Calu3 (cell line): ENCODE data around the gene ATXN10. TPM values are rescaled to one million over a fixed set of nuclear protein-coding genes. Genes with fewer than 3 reads are reported as not detected.

Experiments used
- BruUV-seq: library from RNA; stranded (reverse); fragments of 400-500 nt; replicated peaks from 2 replicates; lab custom pipeline; 2021; lab: Mats Ljungman, UMichigan
- CTCF ChIA-PET: fragments of 300-600 bp; sonication (Branson Sonifier 250); formaldehyde crosslinking; loops from one replicate; lab custom pipeline; 2022; ENCODE audit warnings: antibody characterized with exemption; lab: Charles Lee
- DNase-seq: peaks from one replicate; pipeline ENCODE4 v3.0.0; 2022
- H3K27ac Mint-ChIP-seq: one replicate; pipeline ENCODE4 v1.8.0; 2022; ENCODE audit warnings: mixed read lengths; ENCODE audit not compliant: unreplicated experiment
- H3K27me3 Mint-ChIP-seq: one replicate; pipeline ENCODE4 v1.8.0; 2022; ENCODE audit warnings: mixed read lengths; ENCODE audit not compliant: unreplicated experiment
- H3K36me3 Mint-ChIP-seq: one replicate; pipeline ENCODE4 v1.8.0; 2022; ENCODE audit warnings: mild to moderate bottlenecking, moderate library complexity, mixed read lengths; ENCODE audit not compliant: insufficient read depth, unreplicated experiment
- H3K4me1 Mint-ChIP-seq: one replicate; pipeline ENCODE4 v1.8.0; 2022; ENCODE audit warnings: mild to moderate bottlenecking, low read depth, mixed read lengths; ENCODE audit not compliant: unreplicated experiment
- H3K4me3 Mint-ChIP-seq: one replicate; pipeline ENCODE4 v1.8.0; 2022; ENCODE audit warnings: mild to moderate bottlenecking, low read depth, moderate library complexity, mixed read lengths; ENCODE audit not compliant: unreplicated experiment
- H3K9me3 Mint-ChIP-seq: one replicate; pipeline ENCODE4 v1.8.0; 2022; ENCODE audit warnings: low read depth, mixed read lengths; ENCODE audit not compliant: unreplicated experiment
- CTCF ChIP-seq: fragments of 200-600 bp; IDR thresholded peaks from one replicate; pipeline ENCODE4 v1.8.0; 2022; ENCODE audit warnings: antibody characterized with exemption; ENCODE audit not compliant: unreplicated experiment
- intact Hi-C: fragments of 100-400 bp; cut with micrococcal nuclease; formaldehyde crosslinking; loops from one replicate; pipeline ENCODE4 v1.10.0; 2022; ENCODE audit not compliant: unreplicated experiment
- total RNA-seq: library from RNA; stranded (reverse); gene quantifications from 2 replicates; pipeline ENCODE4 v1.2.3, GENCODE V29; 2022

ATXN10 gene
- total RNA-seq, 1 experiment from 2014 or later, result 263 TPM

DNA sequence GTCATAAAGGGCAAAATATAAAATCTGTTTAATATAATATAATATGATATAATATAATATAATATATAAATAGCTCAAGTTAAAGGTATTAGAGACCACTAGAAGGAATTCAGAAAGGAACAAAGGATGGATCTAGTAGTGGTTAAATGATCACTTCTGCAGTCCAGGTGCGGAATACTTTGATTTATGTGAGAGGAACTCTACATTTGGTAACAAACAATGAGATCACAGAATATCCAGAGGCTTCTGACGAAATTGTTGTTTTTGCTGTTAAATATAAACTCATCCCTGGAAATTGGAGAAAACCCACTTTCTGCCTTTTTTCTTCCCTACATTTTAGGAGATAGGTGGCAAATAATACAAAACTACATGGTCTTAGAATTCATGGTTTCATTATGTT is 36.0 kb downstream of the ATXN10 start:
- CTCF ChIA-PET, result interaction anchor here (0.6 to 1.0 kb wide), 2 partner anchors 8 to 29 kb away, joined by 3 read pairs; no protein-coding TSS in a partner anchor
- H3K9me3 Mint-ChIP-seq, result no peaks in the 10 kb centered on the region
- no peak for DNase-seq
- peaks cover 69% of the 10 kb centered on the region for H3K36me3 Mint-ChIP-seq
- H3K4me1 Mint-ChIP-seq, result peaks cover 35% of the 10 kb centered on the region
- no peaks in the 10 kb centered on the region for H3K27me3 Mint-ChIP-seq
- no peak for TF ChIP-seq CTCF
- BruUV-seq, result no TSS peak
- H3K4me3 Mint-ChIP-seq, result no peak overlapping the region
- intact Hi-C loops, result no loop called here
- H3K27ac Mint-ChIP-seq, result no peak overlapping the region

- no peak for DNase-seq
- Mint-ChIP-seq H3K9me3 (no peaks in the 10 kb centered on the region), H3K27ac (no peak overlapping the region), H3K36me3 (peaks cover 63% of the 10 kb centered on the region), H3K4me3 (no peak overlapping the region), H3K27me3 (no peaks in the 10 kb centered on the region), H3K4me1 (peaks cover 35% of the 10 kb centered on the region)
- TF ChIP-seq CTCF, result no peak
- BruUV-seq, result no TSS peak
- CTCF ChIA-PET, result no interaction called here
- intact Hi-C loops, result no loop called here
Observed at GRCh38 chr22:45708145-45708544, 36.5 kb downstream of the ATXN10 start.

DNA sequence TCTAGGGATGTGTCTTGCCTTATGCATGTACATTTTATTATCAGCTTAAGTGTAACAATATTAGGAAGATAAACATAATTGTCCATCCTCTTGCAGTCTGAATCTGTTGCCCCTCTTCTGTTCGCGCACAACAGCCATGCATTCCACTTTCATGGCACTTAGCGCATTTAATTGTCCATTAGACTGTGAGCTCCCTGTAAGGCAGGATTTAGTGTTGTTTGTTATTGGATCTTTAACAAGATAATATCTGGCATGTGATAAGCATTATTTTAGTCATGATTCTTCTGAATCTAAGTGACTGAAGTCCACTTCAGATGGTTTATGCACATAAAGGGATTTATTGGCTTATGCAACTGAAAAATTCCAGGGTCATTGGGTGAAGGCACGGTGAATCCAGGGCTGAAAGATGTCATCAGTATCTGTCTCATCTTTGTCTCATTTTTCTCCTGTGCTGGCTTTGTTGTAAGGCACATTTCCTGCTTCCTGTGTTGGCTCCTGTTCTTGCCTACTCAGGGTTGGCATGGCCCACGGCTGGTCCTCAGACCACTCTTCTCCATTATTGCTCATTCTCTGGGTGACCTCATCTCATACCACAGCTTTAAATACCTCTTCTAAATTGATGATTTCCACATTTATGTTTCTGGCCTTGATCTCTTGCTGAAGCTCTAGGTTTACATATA is 37.6 kb downstream of the ATXN10 start:
- Mint-ChIP-seq H3K27me3 (no peaks in the 10 kb centered on the region), H3K4me3 (no peak overlapping the region), H3K9me3 (no peaks in the 10 kb centered on the region), H3K27ac (no peak overlapping the region), H3K36me3 (peaks cover 59% of the 10 kb centered on the region), H3K4me1 (peaks cover 35% of the 10 kb centered on the region)
- intact Hi-C loops, result no loop called here
- DNase-seq, result no peak
- BruUV-seq, result no TSS peak
- CTCF ChIA-PET, result no interaction called here
- TF ChIP-seq CTCF, result no peak

- no TSS peak for BruUV-seq
- Mint-ChIP-seq H3K36me3 (peaks cover 57% of the 10 kb centered on the region), H3K27me3 (no peaks in the 10 kb centered on the region), H3K4me1 (peaks cover 35% of the 10 kb centered on the region), H3K27ac (no peak overlapping the region), H3K9me3 (no peaks in the 10 kb centered on the region), H3K4me3 (no peak overlapping the region)
- TF ChIP-seq CTCF, result no peak
- CTCF ChIA-PET, result no interaction called here
- intact Hi-C loops, result no loop called here
- DNase-seq, result no peak
Observed at GRCh38 chr22:45709866-45710265, 38.2 kb downstream of the ATXN10 start.
